Trophoblast cell (in vitro differentiated cells and primary cell): Measurements from ENCODE around the gene CFI.

Source experiments
- DNase-seq, 2 donors: peaks; one replicate each; pipeline ENCODE4 v3.0.0-alpha.2; 2016
- H2AFZ ChIP-seq: 2 replicates; pipeline ENCODE4 v1.6.1; 2013; ENCODE audit warnings: low read length, moderate library complexity, mild to moderate bottlenecking; ENCODE audit not compliant: insufficient read depth, poor library complexity
- H2AK5ac ChIP-seq: 2 replicates; pipeline ENCODE4 v1.6.1; 2013; ENCODE audit warnings: mild to moderate bottlenecking, low read length
- H2BK120ac ChIP-seq: 2 replicates; pipeline ENCODE4 v1.6.1; 2013; ENCODE audit warnings: low read length, mild to moderate bottlenecking, moderate library complexity; ENCODE audit not compliant: insufficient read depth, poor library complexity
- H2BK12ac ChIP-seq: 2 replicates; pipeline ENCODE4 v1.6.1; 2013; ENCODE audit warnings: mild to moderate bottlenecking, low read length, moderate library complexity
- H2BK5ac ChIP-seq: 2 replicates; pipeline ENCODE4 v1.6.1; 2013; ENCODE audit warnings: low read length, low read depth, moderate library complexity, mild to moderate bottlenecking; ENCODE audit not compliant: poor library complexity
- H3K14ac ChIP-seq: 2 replicates; pipeline ENCODE4 v1.6.1; 2013; ENCODE audit warnings: mild to moderate bottlenecking, low read length
- H3K18ac ChIP-seq: 2 replicates; pipeline ENCODE4 v1.6.1; 2013; ENCODE audit warnings: mild to moderate bottlenecking, low read length
- H3K23ac ChIP-seq: 2 replicates; pipeline ENCODE4 v1.6.1; 2013; ENCODE audit warnings: low read length
- H3K27ac ChIP-seq: 2 replicates; pipeline ENCODE4 v1.5.1; 2013; ENCODE audit warnings: low read depth, mild to moderate bottlenecking, inconsistent platforms, low read length, moderate library complexity
- H3K27me3 ChIP-seq: 2 replicates; pipeline ENCODE4 v1.6.1; 2013; ENCODE audit warnings: inconsistent platforms, mild to moderate bottlenecking, low read length, moderate library complexity; ENCODE audit not compliant: insufficient read depth
- H3K36me3 ChIP-seq, 2 experiments: 1 replicate in 1 of 2; 2 replicates in 1 of 2; pipeline ENCODE4 v1.6.1; 2013; ENCODE audit warnings: low read length in 2 of 2, mild to moderate bottlenecking in 2 of 2, moderate library complexity in 1 of 2; ENCODE audit not compliant: insufficient read depth in 2 of 2, control insufficient read depth in 1 of 2
- H3K4ac ChIP-seq: 2 replicates; pipeline ENCODE4 v1.6.1; 2013; ENCODE audit warnings: low read depth, mild to moderate bottlenecking, low read length, moderate library complexity
- H3K4me1 ChIP-seq, 2 experiments: 1 replicate in 1 of 2; 2 replicates in 1 of 2; pipeline ENCODE4 v1.6.1; 2013; ENCODE audit warnings: low read length in 2 of 2, mild to moderate bottlenecking in 2 of 2, moderate library complexity in 1 of 2; ENCODE audit not compliant: insufficient read depth in 2 of 2, control insufficient read depth in 1 of 2
- H3K4me2 ChIP-seq: 2 replicates; pipeline ENCODE4 v1.6.1; 2013; ENCODE audit warnings: inconsistent platforms, mild to moderate bottlenecking, low read length, moderate library complexity
- H3K4me3 ChIP-seq: 2 replicates; pipeline ENCODE4 v1.5.1; 2013; ENCODE audit warnings: mild to moderate bottlenecking, low read depth, low read length, inconsistent platforms
- H3K79me1 ChIP-seq: one replicate; pipeline ENCODE4 v1.6.1; 2013; ENCODE audit warnings: low read length
- H3K79me2 ChIP-seq: 2 replicates; pipeline ENCODE4 v1.6.1; 2013; ENCODE audit warnings: low read length, mild to moderate bottlenecking; ENCODE audit not compliant: control insufficient read depth, insufficient read depth, poor library complexity
- H3K9ac ChIP-seq: 2 replicates; pipeline ENCODE4 v1.6.1; 2013; ENCODE audit warnings: mild to moderate bottlenecking, low read length
- H3K9me3 ChIP-seq: 2 replicates; pipeline ENCODE4 v1.6.1; 2013; ENCODE audit warnings: low read depth, mild to moderate bottlenecking, control low read depth, inconsistent platforms, low read length; ENCODE audit not compliant: insufficient read depth
- H4K12ac ChIP-seq: 2 replicates; pipeline ENCODE4 v1.6.1; 2013; ENCODE audit warnings: low read depth, mild to moderate bottlenecking, low read length, moderate library complexity
- H4K8ac ChIP-seq: 2 replicates; pipeline ENCODE4 v1.6.1; 2013; ENCODE audit warnings: low read depth, mild to moderate bottlenecking, low read length, moderate library complexity
- H4K91ac ChIP-seq: one replicate; pipeline ENCODE4 v1.6.1; 2013; ENCODE audit warnings: low read depth, mild to moderate bottlenecking, low read length, moderate library complexity
- WGBS: extraction: QIAGEN DNeasy Blood & Tissue Kit; methylation state at CpG from one replicate; pipeline ENCODE4 v1.1.7; 2013; ENCODE audit warnings: missing lambda C conversion rate; ENCODE audit not compliant: insufficient read length, insufficient coverage; ENCODE audit errors: extremely low coverage; 5-methylcytosine and 5-hydroxymethylcytosine counted together

CFI gene

DNA sequence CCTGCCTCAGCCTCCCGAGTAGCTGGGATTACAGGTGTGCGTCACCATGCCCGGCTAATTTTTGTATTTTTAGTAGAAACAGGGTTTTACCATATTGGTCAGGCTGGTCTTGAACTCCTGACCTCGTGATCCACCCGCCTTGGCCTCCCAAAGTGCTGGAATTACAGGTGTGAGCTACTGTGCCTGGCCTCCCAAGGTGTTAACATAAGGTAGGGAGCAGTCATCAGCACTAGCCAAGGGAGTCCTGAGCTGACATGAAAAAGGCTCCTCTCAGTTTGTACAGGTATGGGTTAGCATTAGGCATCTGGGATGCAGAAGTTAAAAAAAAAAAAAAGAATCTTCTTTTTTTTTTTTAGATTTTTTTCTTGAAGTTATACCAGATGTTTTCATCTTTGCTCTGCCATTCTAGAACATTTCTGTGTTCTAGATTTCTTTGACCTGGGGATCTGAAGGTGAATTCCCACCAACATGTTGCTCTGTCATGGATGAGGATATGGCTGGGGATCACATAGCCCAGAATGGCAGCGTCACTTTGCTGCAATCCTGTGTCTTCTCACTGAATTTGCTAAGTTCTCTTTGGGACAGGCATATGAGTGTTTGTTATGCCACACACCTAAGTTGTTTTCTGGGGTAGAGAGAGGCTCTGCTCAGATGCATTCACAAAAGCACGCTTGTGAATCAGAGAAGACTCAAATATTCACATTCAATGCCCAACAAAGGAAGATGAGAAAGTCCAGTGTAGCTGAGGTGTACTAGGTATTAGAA lies 47.5 kb downstream of the CFI start:
- Histone ChIP-seq H3K9me3 (no peaks in the 10 kb centered on the region), H3K18ac (no peak overlapping the region), H3K4me1 (no peaks in the 10 kb centered on the region), H3K23ac (no peak overlapping the region), H2AK5ac (no peak overlapping the region), H2BK5ac (no peak overlapping the region), H3K79me1 (no peaks in the 10 kb centered on the region), H3K27ac (no peak overlapping the region), H4K91ac (no peak overlapping the region), H2BK120ac (no peak overlapping the region), H3K9ac (no peak overlapping the region), H3K4ac (no peak overlapping the region), H3K79me2 (no peaks in the 10 kb centered on the region), H3K27me3 (no peaks in the 10 kb centered on the region), H3K4me2 (no peak overlapping the region), H2BK12ac (no peak overlapping the region), H4K8ac (no peak overlapping the region), H3K36me3 (no peaks in the 10 kb centered on the region), H3K14ac (no peak overlapping the region), H4K12ac (no peak overlapping the region), H2AFZ (no peak overlapping the region), H3K4me3 (no peak overlapping the region)
- DNase-seq = no peak
- WGBS = no CpG with 5 or more reads among the region's 7 CpGs

DNA sequence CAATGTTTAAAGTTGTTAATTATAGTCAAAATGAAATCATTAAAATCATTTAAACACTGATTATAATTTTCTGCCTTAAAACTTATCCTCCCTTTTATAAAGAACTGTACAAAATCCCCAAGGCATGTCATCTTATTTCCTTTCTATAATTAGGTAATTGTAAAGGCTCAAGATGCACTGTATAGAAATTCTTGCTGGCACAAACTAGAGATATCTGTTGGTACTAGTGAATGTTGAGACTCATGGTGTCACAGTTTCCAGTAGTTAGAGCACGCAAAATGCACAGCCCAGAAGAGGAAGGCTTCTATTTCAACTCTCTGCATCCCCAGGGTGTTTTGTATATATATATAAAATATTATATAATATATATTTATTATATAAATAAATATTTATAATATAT lies 49.3 kb downstream of the CFI start:
- Histone ChIP-seq H3K79me1 (no peaks in the 10 kb centered on the region), H2BK120ac (no peak overlapping the region), H3K27ac (no peak overlapping the region)

GRCh38 chr4:109751852-109752251 lies 49.9 kb downstream of the CFI start:
- Histone ChIP-seq H3K9me3 (no peaks in the 10 kb centered on the region), H2BK5ac (no peak overlapping the region), H3K4me1 (no peaks in the 10 kb centered on the region), H4K91ac (no peak overlapping the region), H3K4ac (no peak overlapping the region), H3K4me3 (no peak overlapping the region), H4K12ac (no peak overlapping the region), H3K79me2 (no peaks in the 10 kb centered on the region), H3K27me3 (no peaks in the 10 kb centered on the region), H3K79me1 (no peaks in the 10 kb centered on the region), H3K18ac (no peak overlapping the region), H2BK120ac (no peak overlapping the region), H3K23ac (no peak overlapping the region), H2BK12ac (no peak overlapping the region), H3K27ac (no peak overlapping the region), H2AK5ac (no peak overlapping the region), H2AFZ (no peak overlapping the region), H3K36me3 (no peaks in the 10 kb centered on the region), H3K9ac (no peak overlapping the region), H4K8ac (no peak overlapping the region), H3K4me2 (no peak overlapping the region), H3K14ac (no peak overlapping the region)
- WGBS = no CpG with 5 or more reads among the region's 4 CpGs
- no peak for DNase-seq

More for the DNA sequence above, 49.3 kb downstream of the CFI start:
- Histone ChIP-seq H3K79me2 (no peaks in the 10 kb centered on the region), H2BK5ac (no peak overlapping the region), H4K8ac (no peak overlapping the region), H3K14ac (no peak overlapping the region), H3K27me3 (no peaks in the 10 kb centered on the region), H3K4me1 (no peaks in the 10 kb centered on the region), H3K4me3 (no peak overlapping the region), H3K4me2 (no peak overlapping the region), H3K4ac (no peak overlapping the region), H3K18ac (no peak overlapping the region), H2AK5ac (no peak overlapping the region), H3K36me3 (no peaks in the 10 kb centered on the region), H4K91ac (no peak overlapping the region), H3K9me3 (no peaks in the 10 kb centered on the region), H3K9ac (no peak overlapping the region), H2AFZ (no peak overlapping the region), H3K23ac (no peak overlapping the region), H4K12ac (no peak overlapping the region), H2BK12ac (no peak overlapping the region)
- no CpG with 5 or more reads among the region's 1 CpG for WGBS
- no peak for DNase-seq

- no peak overlapping the region for H3K27ac ChIP-seq
- H4K12ac ChIP-seq = no peak overlapping the region
- H3K9ac ChIP-seq = no peak overlapping the region
- H3K23ac ChIP-seq = no peak overlapping the region
- no peak overlapping the region for H3K4ac ChIP-seq
- no peak overlapping the region for H2BK5ac ChIP-seq
- no peak overlapping the region for H2BK120ac ChIP-seq
- H2BK12ac ChIP-seq = no peak overlapping the region
- no CpG with 5 or more reads among the region's 4 CpGs for WGBS
- DNase-seq = no peak
- no peak overlapping the region for H3K4me2 ChIP-seq
- H3K14ac ChIP-seq = no peak overlapping the region
- no peaks in the 10 kb centered on the region for H3K79me2 ChIP-seq
- H3K4me1 ChIP-seq = no peaks in the 10 kb centered on the region
- no peak overlapping the region for H4K8ac ChIP-seq
- H3K79me1 ChIP-seq = no peaks in the 10 kb centered on the region
- no peak overlapping the region for H4K91ac ChIP-seq
- H3K18ac ChIP-seq = no peak overlapping the region
- no peak overlapping the region for H3K4me3 ChIP-seq
- no peaks in the 10 kb centered on the region for H3K9me3 ChIP-seq
- H2AFZ ChIP-seq = no peak overlapping the region
- no peak overlapping the region for H2AK5ac ChIP-seq
- H3K36me3 ChIP-seq = no peaks in the 10 kb centered on the region
- no peaks in the 10 kb centered on the region for H3K27me3 ChIP-seq
These were observed 51.1 kb downstream of the CFI start for GRCh38 chr4:109750652-109751244.
